B cell (primary cell): ENCODE measurements around the gene FFAR3. TPM values are rescaled to one million over a fixed set of nuclear protein-coding genes. Genes with fewer than 3 reads are reported as not detected.
"Not testable (repeated sequence)": the region's sequence is repeated elsewhere in the genome, so short reads cannot be mapped to it uniquely, and the experiment has no call there.

ENCODE experiments used
- ATAC-seq: fragments of 200-7000 bp; cut with Tn5 transposase; one replicate; pipeline ENCODE4 v1.10.0; 2021; ENCODE audit warnings: low read depth, mild to moderate bottlenecking, moderate number of reproducible peaks, moderate library complexity
- CTCF ChIA-PET: fragments of 350-600 bp; sonication (Branson Sonifier 250); formaldehyde crosslinking; loops from one replicate; lab custom pipeline; 2021; ENCODE audit warnings: antibody characterized with exemption, inconsistent platforms; lab: Charles Lee
- POLR2A ChIA-PET: fragments of 350-600 bp; sonication (Branson Sonifier 250); formaldehyde crosslinking; loops from one replicate; lab custom pipeline; 2021; ENCODE audit warnings: antibody characterized with exemption; lab: Charles Lee
- DNase-seq: peaks from one replicate; pipeline ENCODE4 v3.0.0; 2013
- H2AFZ ChIP-seq: 2 replicates; pipeline ENCODE4 v1.6.1; 2012; ENCODE audit warnings: mild to moderate bottlenecking, low read depth, low read length; ENCODE audit not compliant: insufficient read depth, poor library complexity, severe bottlenecking
- H3K27ac ChIP-seq, 2 donors: 1 replicate in 1 of 2; 2 replicates in 1 of 2; pipeline ENCODE4 v1.5.1; 2012 to 2013; ENCODE audit warnings: low read length in 2 of 2, mild to moderate bottlenecking in 2 of 2, moderate library complexity in 1 of 2
- H3K27me3 ChIP-seq, 4 experiments: fragments of 200-600 bp in 1 of 4; sonication (generic) in 1 of 4; replicated peaks in 1 of 4; 1 replicate in 2 of 4; 2 replicates in 2 of 4; pipeline versions ENCODE4 v1.6.1 to v1.7.0; 2013 to 2016; ENCODE audit warnings: low read length in 3 of 4, mild to moderate bottlenecking in 2 of 4, mixed read lengths in 1 of 4, moderate library complexity in 1 of 4; ENCODE audit not compliant: insufficient read depth in 4 of 4, control insufficient read depth in 3 of 4; ENCODE audit errors: control extremely low read depth in 1 of 4
- H3K36me3 ChIP-seq, 2 experiments: replicated peaks in 1 of 2; 1 replicate in 1 of 2; 2 replicates in 1 of 2; pipeline versions ENCODE4 v1.6.1 to v1.7.1; 2013; ENCODE audit warnings: low read length in 1 of 2; ENCODE audit not compliant: insufficient read depth in 2 of 2, control insufficient read depth in 1 of 2; ENCODE audit errors: control extremely low read depth in 1 of 2, extremely low read depth in 1 of 2
- H3K4me1 ChIP-seq, 2 donors: fragments of 200-600 bp in 1 of 2; sonication (generic) in 1 of 2; 1 replicate in 1 of 2; 2 replicates in 1 of 2; pipeline versions ENCODE4 v1.5.1 to v1.6.1; 2013 to 2017; ENCODE audit warnings: low read length in 2 of 2; ENCODE audit not compliant: control insufficient read depth in 2 of 2, insufficient read depth in 2 of 2
- H3K4me2 ChIP-seq: replicated peaks from 2 replicates; pipeline ENCODE3; 2012; ENCODE audit warnings: mild to moderate bottlenecking, low read depth, low read length; ENCODE audit not compliant: poor library complexity, severe bottlenecking
- H3K4me3 ChIP-seq, 5 experiments: fragments of 200-600 bp in 1 of 5; sonication (generic) in 1 of 5; 1 replicate in 3 of 5; 2 replicates in 2 of 5; pipeline versions ENCODE4 v1.5.1 to v1.7.0; 2011 to 2016; ENCODE audit warnings: low read length in 4 of 5, mild to moderate bottlenecking in 4 of 5, low read depth in 2 of 5, control low read depth in 1 of 5, moderate library complexity in 1 of 5; ENCODE audit not compliant: insufficient read depth in 1 of 5; ENCODE audit errors: control extremely low read depth in 1 of 5, extremely low read depth in 1 of 5
- H3K79me2 ChIP-seq: fragments of 200-600 bp; sonication (generic); one replicate; pipeline ENCODE4 v1.6.0; 2016; ENCODE audit warnings: low read length; ENCODE audit not compliant: control insufficient read depth, insufficient read depth
- H3K9ac ChIP-seq: fragments of 200-600 bp; sonication (generic); 2 replicates; pipeline ENCODE4 v1.6.1; 2017; ENCODE audit warnings: mild to moderate bottlenecking, low read length, moderate library complexity
- H3K9me3 ChIP-seq, 3 donors: one replicate each; pipeline versions ENCODE4 v1.6.1 to v1.7.1; 2013; ENCODE audit warnings: low read length in 2 of 3; ENCODE audit not compliant: control insufficient read depth in 2 of 3, insufficient read depth in 1 of 3; ENCODE audit errors: control extremely low read depth in 1 of 3
- H4K20me1 ChIP-seq: 2 replicates; pipeline ENCODE4 v1.6.0; 2012; ENCODE audit warnings: mild to moderate bottlenecking, low read length; ENCODE audit not compliant: insufficient read depth, control insufficient read depth, poor library complexity, severe bottlenecking
- H3K27ac Mint-ChIP-seq: one replicate; pipeline ENCODE4 v1.8.0; 2021; ENCODE audit warnings: mixed read lengths
- H3K27me3 Mint-ChIP-seq: one replicate; pipeline ENCODE4 v1.8.0; 2021; ENCODE audit warnings: mixed read lengths
- H3K4me1 Mint-ChIP-seq: one replicate; pipeline ENCODE4 v1.8.0; 2021; ENCODE audit warnings: mixed read lengths
- H3K4me3 Mint-ChIP-seq: one replicate; pipeline ENCODE4 v1.8.0; 2021; ENCODE audit warnings: mixed read lengths
- H3K9me3 Mint-ChIP-seq: one replicate; pipeline ENCODE4 v1.8.0; 2022; ENCODE audit warnings: mixed read lengths; ENCODE audit not compliant: insufficient read depth
- CTCF ChIP-seq: fragments of 200-600 bp; IDR thresholded peaks from one replicate; pipeline ENCODE4 v1.8.0; 2022; ENCODE audit warnings: antibody characterized with exemption, mild to moderate bottlenecking
- EZH2 ChIP-seq: IDR thresholded peaks from 2 replicates; pipeline ENCODE4 v1.6.1; 2012; ENCODE audit warnings: borderline replicate concordance, low read depth, mild to moderate bottlenecking, moderate library complexity, low read length; ENCODE audit not compliant: insufficient read depth, poor library complexity, severe bottlenecking
- WGBS: methylation state at CpG from one replicate; pipeline ENCODE4 v1.1.5; 2013; ENCODE audit warnings: missing lambda C conversion rate; ENCODE audit not compliant: insufficient coverage; 5-methylcytosine and 5-hydroxymethylcytosine counted together
- intact Hi-C: fragments of 100-400 bp; cut with micrococcal nuclease; formaldehyde crosslinking; loops from one replicate; pipeline ENCODE4 v1.10.0; 2022
- polyA plus RNA-seq: library from polyadenylated mRNA; depleted of rRNA; stranded (reverse); fragments of >200 nt; gene quantifications from 2 replicates; pipeline ENCODE4 v1.2.3, GENCODE V29; 2012
- total RNA-seq, 2 donors: library from RNA; stranded (reverse); fragments of 120-200 nt in 1 of 2; gene quantifications; 1 replicate in 1 of 2; 2 replicates in 1 of 2; pipeline versions ENCODE4 v1.2.3 to v1.2.4, GENCODE V29; 2013 to 2022

Gene FFAR3
- total and polyA plus RNA-seq, 2 donors (not counting 1 experiment from before 2014, with no cell fraction given) = 0.63 TPM; not detected in 1

GRCh38 chr19:35355791-35356460, 2.3 kb upstream of the FFAR3 start:
- H3K4me3 ChIP-seq = no peak overlapping the region
- no peak overlapping the region for H3K27ac Mint-ChIP-seq
- peaks cover 7 to 11% of the 10 kb centered on the region in 2 donors for H3K4me1 ChIP-seq
- H3K36me3 ChIP-seq = no peaks in the 10 kb centered on the region
- WGBS = 73% methylated on average over 6 of the region's 6 CpGs
- H3K9me3 ChIP-seq = no peaks in the 10 kb centered on the region
- no peaks in the 10 kb centered on the region for H3K9me3 Mint-ChIP-seq
- peaks cover 17% of the 10 kb centered on the region for H3K27me3 Mint-ChIP-seq
- no peaks in the 10 kb centered on the region for H4K20me1 ChIP-seq
- ChIA-PET CTCF (interaction anchor here (0.6 to 13.5 kb wide), 6 partner anchors 8 to 289 kb away, joined by 3 to 234 read pairs (median 9); partner anchors contain the start of gene FFAR1), POLR2A (no interaction called here)
- no peaks in the 10 kb centered on the region for H3K79me2 ChIP-seq
- no peak for DNase-seq
- H2AFZ ChIP-seq = no peak overlapping the region
- intact Hi-C loops = no loop called here
- no peak overlapping the region for H3K4me3 Mint-ChIP-seq
- no peak overlapping the region for H3K9ac ChIP-seq
- H3K4me1 Mint-ChIP-seq = peaks cover 10% of the 10 kb centered on the region
- H3K4me2 ChIP-seq = no peak overlapping the region
- no peak for TF ChIP-seq EZH2
- TF ChIP-seq CTCF = no peak
- no peak for ATAC-seq
- no peak overlapping the region for H3K27ac ChIP-seq
- peaks cover 0 to 5% (median 0%) of the 10 kb centered on the region in 4 experiments for H3K27me3 ChIP-seq

GRCh38 chr19:35358834-35359233, 574 bp downstream of the FFAR3 start:
- H3K9ac ChIP-seq, H3K4me3 ChIP-seq, H3K27ac Mint-ChIP-seq, H3K27ac ChIP-seq, H3K27me3 ChIP-seq, H4K20me1 ChIP-seq, H3K9me3 Mint-ChIP-seq, H3K4me3 Mint-ChIP-seq, POLR2A ChIA-PET, H3K4me1 ChIP-seq, intact Hi-C loops, ATAC-seq, H2AFZ ChIP-seq, H3K4me1 Mint-ChIP-seq, H3K4me2 ChIP-seq, H3K79me2 ChIP-seq, DNase-seq, H3K36me3 ChIP-seq, H3K9me3 ChIP-seq: not testable (repeated sequence)
- WGBS = no CpG with 5 or more reads among the region's 16 CpGs
- H3K27me3 Mint-ChIP-seq = peaks cover 20% of the 10 kb centered on the region
- CTCF ChIA-PET = interaction anchor here (1.0 to 13.5 kb wide), 3 partner anchors 18 to 136 kb away, joined by 4 to 234 read pairs (median 4); no protein-coding TSS in a partner anchor

GRCh38 chr19:35359395-35359794, 1.1 kb downstream of the FFAR3 start:
- H3K4me1 ChIP-seq, H3K4me2 ChIP-seq, H3K27ac Mint-ChIP-seq, H3K79me2 ChIP-seq, H3K9me3 Mint-ChIP-seq, H3K36me3 ChIP-seq, H3K27me3 ChIP-seq, H3K27ac ChIP-seq, H3K9me3 ChIP-seq, H3K4me3 Mint-ChIP-seq, CTCF ChIA-PET, H4K20me1 ChIP-seq, H3K4me3 ChIP-seq, ATAC-seq, H2AFZ ChIP-seq, DNase-seq, POLR2A ChIA-PET, H3K9ac ChIP-seq, H3K4me1 Mint-ChIP-seq, intact Hi-C loops: not testable (repeated sequence)
- WGBS = 96% methylated on average over 13 of the region's 21 CpGs
- peaks cover 20% of the 10 kb centered on the region for H3K27me3 Mint-ChIP-seq
